Measurements from ENCODE around the gene QRSL1. TPM values are rescaled to one million over a fixed set of nuclear protein-coding genes. Genes with fewer than 3 reads are reported as not detected.

QRSL1 gene
- total RNA-seq, 4 donors from 2014 or later = 17.2 to 26.7 (median 25.1) TPM

DNA sequence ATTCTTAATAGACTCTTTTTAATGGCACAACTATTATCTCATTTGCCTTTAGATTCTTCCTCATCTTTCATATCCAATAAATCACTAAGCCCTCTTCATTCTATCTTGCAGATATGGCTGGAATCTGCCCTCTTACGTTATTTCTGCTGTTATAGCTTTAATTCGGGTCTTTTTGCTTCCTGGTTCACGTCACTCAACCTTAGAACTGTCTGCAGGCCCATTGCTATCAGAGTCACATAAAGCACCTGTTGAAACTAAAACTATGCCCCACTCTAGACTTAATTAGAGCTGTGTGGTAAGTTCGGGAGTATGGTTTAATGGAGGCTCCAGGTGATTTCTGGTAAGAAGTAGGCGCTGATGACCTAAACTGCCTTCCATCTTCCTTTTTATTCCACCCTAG is 988 bp downstream of the QRSL1 start:
- no peaks in the 10 kb centered on the region for H3K9me3 ChIP-seq
- H3K27me3 ChIP-seq = no peaks in the 10 kb centered on the region
- in situ Hi-C loops (cut with MboI; ENCODE audit: low sequenced_read_pairs in 4 of 4) (no loop called here), intact Hi-C loops (cut with DNase I; ENCODE audit: low total_unique reads) (no loop called here)
- TF ChIP-seq, protein P1, sequence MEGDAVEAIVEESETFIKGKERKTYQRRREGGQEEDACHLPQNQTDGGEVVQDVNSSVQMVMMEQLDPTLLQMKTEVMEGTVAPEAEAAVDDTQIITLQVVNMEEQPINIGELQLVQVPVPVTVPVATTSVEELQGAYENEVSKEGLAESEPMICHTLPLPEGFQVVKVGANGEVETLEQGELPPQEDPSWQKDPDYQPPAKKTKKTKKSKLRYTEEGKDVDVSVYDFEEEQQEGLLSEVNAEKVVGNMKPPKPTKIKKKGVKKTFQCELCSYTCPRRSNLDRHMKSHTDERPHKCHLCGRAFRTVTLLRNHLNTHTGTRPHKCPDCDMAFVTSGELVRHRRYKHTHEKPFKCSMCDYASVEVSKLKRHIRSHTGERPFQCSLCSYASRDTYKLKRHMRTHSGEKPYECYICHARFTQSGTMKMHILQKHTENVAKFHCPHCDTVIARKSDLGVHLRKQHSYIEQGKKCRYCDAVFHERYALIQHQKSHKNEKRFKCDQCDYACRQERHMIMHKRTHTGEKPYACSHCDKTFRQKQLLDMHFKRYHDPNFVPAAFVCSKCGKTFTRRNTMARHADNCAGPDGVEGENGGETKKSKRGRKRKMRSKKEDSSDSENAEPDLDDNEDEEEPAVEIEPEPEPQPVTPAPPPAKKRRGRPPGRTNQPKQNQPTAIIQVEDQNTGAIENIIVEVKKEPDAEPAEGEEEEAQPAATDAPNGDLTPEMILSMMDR (IDR thresholded peaks at IDR 0.05 in 4 of 5, conservative IDR thresholded peaks at IDR 0.05 in 1 of 5) = no peak
- TF ChIP-seq POLR2A (IDR thresholded peaks at IDR 0.05) = no peak
- H3K36me3 ChIP-seq = no peaks in the 10 kb centered on the region
- ATAC-seq (no peak), DNase-seq (no peak)
- peaks cover 18 to 23% of the 10 kb centered on the region in 2 donors for H3K4me1 ChIP-seq
- peak overlapping the region in 2 of 4 donors; percentile 85 for H3K27ac ChIP-seq
- H3K4me3 ChIP-seq = peak overlapping the region; percentile 77 to 92 (median 88)

- TF ChIP-seq POLR2A (IDR thresholded peaks at IDR 0.05) = no peak
- TF ChIP-seq, protein P1 (IDR thresholded peaks at IDR 0.05 in 4 of 5, conservative IDR thresholded peaks at IDR 0.05 in 1 of 5) = no peak
- DNase-seq = no peak
Observed at GRCh38 chr6:106631346-106631745, 2.0 kb downstream of the QRSL1 start.

DNA sequence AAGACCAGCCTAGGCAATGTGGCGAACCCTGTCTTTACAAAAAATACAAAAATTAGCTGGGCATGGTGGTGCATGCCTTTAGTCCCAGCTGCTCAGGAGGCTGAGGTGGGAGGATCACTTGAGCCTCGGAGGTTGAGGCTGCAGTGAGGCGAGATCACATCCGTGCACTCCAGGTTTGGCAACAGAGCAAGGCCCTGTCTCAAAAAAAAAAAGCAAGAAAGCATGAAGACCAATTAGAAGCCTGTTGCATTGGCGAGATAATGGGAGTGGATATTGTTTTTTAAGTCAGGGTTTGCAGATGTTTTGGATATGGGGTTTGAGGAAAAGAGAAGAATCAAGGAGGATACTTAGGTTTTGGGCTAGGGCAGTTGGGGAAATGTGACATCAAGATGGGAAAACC is 5.2 kb downstream of the QRSL1 start:
- in situ Hi-C loops (cut with MboI; ENCODE audit: low sequenced_read_pairs in 4 of 4) = no loop called here
- H3K9me3 ChIP-seq = no peaks in the 10 kb centered on the region
- no peak overlapping the region for H3K4me3 ChIP-seq
- H3K27me3 ChIP-seq = no peaks in the 10 kb centered on the region
- ATAC-seq (no peak), DNase-seq (no peak)
- TF ChIP-seq POLR2A (IDR thresholded peaks at IDR 0.05) = no peak
- TF ChIP-seq, protein P1 (IDR thresholded peaks at IDR 0.05 in 4 of 5, conservative IDR thresholded peaks at IDR 0.05 in 1 of 5) = no peak
- H3K4me1 ChIP-seq = peaks cover 15 to 25% of the 10 kb centered on the region in 2 donors
- no peak overlapping the region for H3K27ac ChIP-seq
- intact Hi-C loops (cut with DNase I; ENCODE audit: low total_unique reads) = no loop called here
- H3K36me3 ChIP-seq = no peaks in the 10 kb centered on the region

More at GRCh38 chr6:106631346-106631745, 2.0 kb downstream of the QRSL1 start:
- H3K27ac ChIP-seq = no peak overlapping the region
- H3K4me1 ChIP-seq = peaks cover 18 to 23% of the 10 kb centered on the region in 2 donors
- no peaks in the 10 kb centered on the region for H3K36me3 ChIP-seq
- in situ Hi-C loops (cut with MboI; ENCODE audit: low sequenced_read_pairs in 4 of 4) (no loop called here), intact Hi-C loops (cut with DNase I; ENCODE audit: low total_unique reads) (no loop called here)
- H3K4me3 ChIP-seq = no peak overlapping the region
- no peaks in the 10 kb centered on the region for H3K9me3 ChIP-seq
- no peaks in the 10 kb centered on the region for H3K27me3 ChIP-seq
- no peak for ATAC-seq

- TF ChIP-seq POLR2A (IDR thresholded peaks at IDR 0.05) = no peak
- TF ChIP-seq, protein P1 (IDR thresholded peaks at IDR 0.05 in 4 of 5, conservative IDR thresholded peaks at IDR 0.05 in 1 of 5) = no peak
- no peak overlapping the region for H3K27ac ChIP-seq
Observed at GRCh38 chr6:106637051-106637716, 7.8 kb downstream of the QRSL1 start.

More at GRCh38 chr6:106637051-106637716, 7.8 kb downstream of the QRSL1 start:
- in situ Hi-C loops (cut with MboI; ENCODE audit: low sequenced_read_pairs in 4 of 4) (no loop called here), intact Hi-C loops (cut with DNase I; ENCODE audit: low total_unique reads) (no loop called here)
- peaks cover 0 to 7% of the 10 kb centered on the region in 2 donors for H3K36me3 ChIP-seq
- H3K9me3 ChIP-seq = no peaks in the 10 kb centered on the region
- peaks cover 7 to 10% of the 10 kb centered on the region in 2 donors for H3K4me1 ChIP-seq
- no peak for ATAC-seq
- no peaks in the 10 kb centered on the region for H3K27me3 ChIP-seq
- H3K4me3 ChIP-seq = no peak overlapping the region
- no peak for DNase-seq
